ENCODE data around the gene RNF146.
"Not testable (repeated sequence)": the region's sequence is repeated elsewhere in the genome, so short reads cannot be mapped to it uniquely, and the experiment has no call there.

Gene RNF146, protein sequence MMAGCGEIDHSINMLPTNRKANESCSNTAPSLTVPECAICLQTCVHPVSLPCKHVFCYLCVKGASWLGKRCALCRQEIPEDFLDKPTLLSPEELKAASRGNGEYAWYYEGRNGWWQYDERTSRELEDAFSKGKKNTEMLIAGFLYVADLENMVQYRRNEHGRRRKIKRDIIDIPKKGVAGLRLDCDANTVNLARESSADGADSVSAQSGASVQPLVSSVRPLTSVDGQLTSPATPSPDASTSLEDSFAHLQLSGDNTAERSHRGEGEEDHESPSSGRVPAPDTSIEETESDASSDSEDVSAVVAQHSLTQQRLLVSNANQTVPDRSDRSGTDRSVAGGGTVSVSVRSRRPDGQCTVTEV

GRCh38 chr6:127266178-127266891, at the start of gene RNF146:
RNF146 (plus strand) TSS chr6:127266864; CDS start chr6:127280339, 13,475 bp downstream.
- DNase-seq: peak; percentile 90

- DNase-seq: no peak
Observed at GRCh38 chr6:127219869-127220268, 46.8 kb upstream of the RNF146 start.

GRCh38 chr6:127221201-127221600, 45.5 kb upstream of the RNF146 start:
- DNase-seq: no peak

- no peak for DNase-seq
Observed at GRCh38 chr6:127222418-127222817, 44.2 kb upstream of the RNF146 start.

DNA sequence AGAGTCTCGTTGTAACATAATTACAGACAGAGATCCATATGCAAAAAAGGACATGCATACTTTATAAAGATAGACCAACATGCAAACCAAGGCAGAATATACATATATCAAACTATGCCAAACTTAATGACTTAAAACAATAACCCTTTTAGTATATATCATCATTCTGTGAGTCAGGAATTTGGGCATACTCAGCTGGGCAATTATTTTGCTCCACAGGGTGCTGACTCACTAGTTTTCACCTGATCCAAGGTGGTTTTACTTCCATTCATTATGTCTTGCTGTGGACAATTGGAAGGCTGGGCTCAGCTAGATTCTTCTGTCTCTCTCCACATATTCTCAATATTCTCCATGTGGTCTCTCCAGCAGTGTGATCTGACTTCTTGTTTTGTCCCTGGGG, 41.2 kb upstream of the RNF146 start:
- DNase-seq: no peak

DNA sequence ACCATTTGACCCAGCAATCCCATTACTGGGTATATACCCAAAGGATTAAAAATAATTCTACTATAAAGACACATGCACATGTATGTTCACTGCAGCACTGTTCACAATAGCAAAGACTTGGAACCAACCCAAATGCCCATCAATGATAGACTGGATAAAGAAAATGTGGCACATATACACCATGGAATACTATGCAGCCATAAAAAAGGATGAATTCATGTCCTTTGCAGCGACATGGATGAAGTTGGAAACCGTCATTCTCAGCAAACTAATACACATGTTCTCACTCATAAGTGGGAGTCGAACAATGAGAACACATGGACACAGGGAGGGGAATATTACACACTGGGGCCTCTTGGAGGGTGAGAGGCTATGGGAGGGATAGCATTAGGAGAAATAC, 32.8 kb upstream of the RNF146 start:
- DNase-seq: not testable (repeated sequence)

GRCh38 chr6:127243501-127243900, 23.2 kb upstream of the RNF146 start:
- DNase-seq: no peak

- no peak for DNase-seq
Observed at GRCh38 chr6:127247114-127248096, 19.3 kb upstream of the RNF146 start.

GRCh38 chr6:127249621-127250020, 17.0 kb upstream of the RNF146 start:
- no peak for DNase-seq

DNA sequence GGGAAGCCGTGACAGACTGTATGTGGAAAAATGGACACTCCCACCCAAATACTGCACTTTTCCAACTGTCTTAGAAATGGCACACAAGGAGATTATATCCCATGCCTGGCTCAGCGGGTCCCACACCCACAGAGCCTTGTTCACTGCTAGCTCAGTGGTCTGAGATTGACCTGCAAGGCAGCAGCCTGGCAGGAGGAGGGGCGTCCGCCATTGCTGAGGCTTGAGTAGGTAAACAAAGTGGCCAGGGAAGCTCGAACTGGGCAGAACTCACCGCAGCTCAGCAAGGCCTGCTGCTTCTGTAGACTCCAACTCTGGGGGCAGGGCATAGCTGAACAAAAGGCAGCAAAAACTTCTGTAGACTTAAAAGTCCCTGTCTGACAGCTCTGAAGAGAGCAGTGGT, 11.4 kb upstream of the RNF146 start:
- no peak for DNase-seq

DNA sequence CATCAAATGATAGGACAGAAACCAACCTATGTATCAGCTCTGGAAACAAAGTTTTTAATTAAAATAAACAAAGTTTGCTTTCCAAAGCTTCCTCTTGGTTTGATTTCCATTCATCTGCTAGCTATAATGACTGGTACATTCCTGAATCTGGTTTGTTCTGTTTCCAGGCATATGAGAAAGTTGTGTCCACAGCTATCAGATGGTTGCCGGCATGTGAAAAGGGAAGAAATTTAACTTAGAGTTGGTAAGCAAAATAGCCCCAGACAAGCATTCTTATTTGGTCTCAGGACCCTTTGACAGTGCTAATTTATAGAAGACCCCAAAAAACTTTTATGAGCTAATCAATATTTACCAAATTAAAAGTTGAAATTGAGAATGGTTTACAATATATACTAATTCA, 3.8 kb upstream of the RNF146 start:
- no peak for DNase-seq

GRCh38 chr6:127263481-127263880, 3.2 kb upstream of the RNF146 start:
- no peak for DNase-seq

GRCh38 chr6:127266892-127267645, 405 bp downstream of the RNF146 start:
- peak; percentile 84 for DNase-seq

- no peak for DNase-seq
Observed at GRCh38 chr6:127267646-127268625, 1.3 kb downstream of the RNF146 start.

DNA sequence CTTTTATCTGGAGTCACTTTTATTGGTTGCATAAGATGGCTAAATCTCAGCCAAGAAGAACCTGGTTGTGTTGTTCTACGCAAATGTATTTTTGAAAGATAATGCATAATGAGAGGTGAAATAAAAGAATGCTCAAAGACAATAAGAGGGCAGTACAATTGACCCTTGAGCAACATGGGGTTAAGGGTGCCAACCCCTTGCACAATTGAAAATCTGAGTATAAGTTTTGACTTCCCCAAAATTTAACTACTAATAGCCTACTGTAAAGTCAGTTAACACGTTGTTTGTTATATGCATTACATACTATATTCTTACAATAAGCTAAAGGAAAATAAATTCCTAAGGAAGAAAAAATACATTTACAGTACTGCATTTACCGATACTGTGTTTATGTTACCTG, 5.9 kb downstream of the RNF146 start:
- no peak for DNase-seq

DNA sequence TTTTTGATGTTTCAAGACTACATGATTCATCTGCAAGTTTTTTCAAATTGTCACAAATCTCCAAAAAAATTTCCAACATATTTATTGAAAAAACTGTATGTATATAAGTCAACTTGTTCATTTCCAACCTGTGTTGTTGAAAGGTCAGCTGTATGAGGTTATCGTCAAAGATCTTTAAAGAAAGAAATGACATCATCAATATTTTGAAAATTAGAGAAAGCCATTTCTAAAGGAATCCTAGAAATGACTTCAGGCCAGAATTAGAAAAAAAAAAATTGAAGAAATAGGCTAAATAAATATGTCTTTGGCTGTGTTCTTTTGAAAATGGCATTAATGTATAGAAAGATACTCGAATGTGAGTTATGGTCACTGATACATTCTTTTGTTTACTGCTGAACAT, 6.8 kb downstream of the RNF146 start:
- DNase-seq: no peak

GRCh38 chr6:127276331-127276730, 9.7 kb downstream of the RNF146 start:
- no peak for DNase-seq

- DNase-seq: no peak
Observed at GRCh38 chr6:127277878-127278843, 11.5 kb downstream of the RNF146 start.

DNA sequence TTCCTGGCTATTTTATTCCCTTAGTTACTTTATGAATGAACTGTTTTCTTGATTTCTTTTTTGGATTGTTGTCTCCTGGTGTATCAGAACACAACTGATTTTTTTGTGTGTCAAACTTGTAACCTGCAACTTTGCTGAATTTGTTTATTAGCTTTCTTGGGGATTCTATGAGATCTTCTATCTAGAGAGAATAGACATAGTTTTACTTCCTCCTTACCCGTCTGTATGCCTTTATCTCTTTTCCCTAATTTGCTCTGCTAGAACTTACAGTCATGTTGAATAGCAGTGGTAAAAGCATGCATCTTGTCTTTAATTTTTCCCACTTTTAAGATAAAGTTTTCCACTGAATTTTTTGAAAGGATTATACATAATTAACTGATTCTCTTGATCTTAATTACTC, 13.2 kb downstream of the RNF146 start:
- no peak for DNase-seq

GRCh38 chr6:127282184-127282583, 15.5 kb downstream of the RNF146 start:
- no peak for DNase-seq

Data from activated CD8-positive, alpha-beta memory T cell treated with anti-CD3 and anti-CD28 coated beads for 24 hours (primary cell).